Activated naive CD8-positive, alpha-beta T cell (primary cell): Measurements from ENCODE around the gene CCDC127.
"Not testable (repeated sequence)": the region's sequence is repeated elsewhere in the genome, so short reads cannot be mapped to it uniquely, and the experiment has no call there.

Source experiments
- H3K27ac Mint-ChIP-seq: one replicate; pipeline ENCODE4 v1.8.0; 2021; ENCODE audit warnings: mixed read lengths
- H3K27me3 Mint-ChIP-seq: one replicate; pipeline ENCODE4 v1.8.0; 2021; ENCODE audit warnings: mixed read lengths
- H3K36me3 Mint-ChIP-seq: one replicate; pipeline ENCODE4 v1.8.0; 2021; ENCODE audit warnings: mixed read lengths
- H3K4me1 Mint-ChIP-seq: one replicate; pipeline ENCODE4 v1.8.0; 2021; ENCODE audit warnings: low read depth, mixed read lengths
- H3K4me3 Mint-ChIP-seq: one replicate; pipeline ENCODE4 v1.8.0; 2021; ENCODE audit warnings: mild to moderate bottlenecking, mixed read lengths
- H3K9me3 Mint-ChIP-seq: one replicate; pipeline ENCODE4 v1.8.0; 2021; ENCODE audit warnings: low read depth, mixed read lengths

Gene CCDC127

DNA sequence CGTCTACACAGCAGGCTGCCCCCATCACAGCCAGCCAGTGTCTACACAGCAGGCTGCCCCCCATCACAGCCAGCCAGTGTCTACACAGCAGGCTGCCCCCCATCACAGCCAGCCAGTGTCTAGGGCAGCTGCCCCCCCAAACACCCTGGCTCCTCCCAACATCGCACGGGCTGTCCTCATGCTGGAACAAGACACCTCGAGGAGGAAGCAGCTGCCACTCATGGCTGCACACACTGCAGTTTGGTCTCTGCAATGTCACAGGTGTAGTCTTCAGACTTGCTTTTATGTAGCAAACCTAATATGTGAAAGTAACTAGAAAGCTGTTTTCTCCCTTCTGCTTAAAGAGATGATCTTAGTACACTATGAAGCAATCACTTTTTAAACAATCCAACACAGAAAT is 17.0 kb downstream of the CCDC127 start:
- Mint-ChIP-seq H3K36me3 (no peaks in the 10 kb centered on the region), H3K9me3 (no peaks in the 10 kb centered on the region), H3K27me3 (no peaks in the 10 kb centered on the region)

DNA sequence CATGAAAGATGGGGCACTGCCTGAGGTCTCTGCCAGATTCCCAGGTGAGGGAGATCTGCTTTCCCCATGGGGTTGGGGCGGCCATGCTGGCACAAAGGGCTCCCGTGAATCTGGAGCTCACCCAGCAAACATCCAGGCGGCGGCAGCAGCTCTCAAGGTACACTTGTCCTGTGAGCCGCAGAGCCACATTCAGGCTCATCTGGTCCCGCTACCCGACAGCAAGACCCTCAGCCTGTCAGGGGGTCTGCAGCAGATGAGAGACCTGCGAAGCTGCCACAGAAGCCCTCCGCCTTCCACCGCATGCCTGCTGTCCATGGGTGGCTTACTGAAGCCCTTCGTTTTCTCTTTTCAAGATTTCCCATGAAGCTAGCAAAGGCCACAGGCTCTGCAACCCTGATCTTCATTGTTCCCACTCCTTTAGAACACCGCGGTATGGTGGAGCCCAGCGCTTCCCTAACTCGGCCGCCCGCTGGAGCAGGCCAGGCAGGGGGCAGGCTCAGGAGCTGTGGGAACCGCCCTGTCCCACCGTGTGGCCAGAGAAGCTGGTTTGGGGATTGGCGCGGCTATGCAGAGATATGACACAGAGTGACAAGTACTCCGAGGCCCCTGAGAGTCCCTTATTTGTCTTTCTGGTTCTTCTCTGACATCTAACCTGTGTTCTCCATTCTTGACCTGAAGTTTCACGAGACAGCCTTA is 17.9 kb downstream of the CCDC127 start:
- H3K4me3 Mint-ChIP-seq = no peak overlapping the region
- H3K4me1 Mint-ChIP-seq = peaks cover 2% of the 10 kb centered on the region
- H3K27me3 Mint-ChIP-seq = no peaks in the 10 kb centered on the region
- no peaks in the 10 kb centered on the region for H3K36me3 Mint-ChIP-seq
- no peaks in the 10 kb centered on the region for H3K9me3 Mint-ChIP-seq
- no peak overlapping the region for H3K27ac Mint-ChIP-seq

More for the DNA sequence above, 17.0 kb downstream of the CCDC127 start:
- Mint-ChIP-seq H3K4me1 (peaks cover 2% of the 10 kb centered on the region), H3K4me3 (no peak overlapping the region), H3K27ac (peak overlapping the region; percentile 28)

- peaks cover 2% of the 10 kb centered on the region for H3K4me1 Mint-ChIP-seq
- no peaks in the 10 kb centered on the region for H3K36me3 Mint-ChIP-seq
- no peaks in the 10 kb centered on the region for H3K9me3 Mint-ChIP-seq
- H3K27ac Mint-ChIP-seq = no peak overlapping the region
- H3K27me3 Mint-ChIP-seq = no peaks in the 10 kb centered on the region
- H3K4me3 Mint-ChIP-seq = no peak overlapping the region
Measured at GRCh38 chr5:199197-199949, 18.6 kb downstream of the CCDC127 start.

DNA sequence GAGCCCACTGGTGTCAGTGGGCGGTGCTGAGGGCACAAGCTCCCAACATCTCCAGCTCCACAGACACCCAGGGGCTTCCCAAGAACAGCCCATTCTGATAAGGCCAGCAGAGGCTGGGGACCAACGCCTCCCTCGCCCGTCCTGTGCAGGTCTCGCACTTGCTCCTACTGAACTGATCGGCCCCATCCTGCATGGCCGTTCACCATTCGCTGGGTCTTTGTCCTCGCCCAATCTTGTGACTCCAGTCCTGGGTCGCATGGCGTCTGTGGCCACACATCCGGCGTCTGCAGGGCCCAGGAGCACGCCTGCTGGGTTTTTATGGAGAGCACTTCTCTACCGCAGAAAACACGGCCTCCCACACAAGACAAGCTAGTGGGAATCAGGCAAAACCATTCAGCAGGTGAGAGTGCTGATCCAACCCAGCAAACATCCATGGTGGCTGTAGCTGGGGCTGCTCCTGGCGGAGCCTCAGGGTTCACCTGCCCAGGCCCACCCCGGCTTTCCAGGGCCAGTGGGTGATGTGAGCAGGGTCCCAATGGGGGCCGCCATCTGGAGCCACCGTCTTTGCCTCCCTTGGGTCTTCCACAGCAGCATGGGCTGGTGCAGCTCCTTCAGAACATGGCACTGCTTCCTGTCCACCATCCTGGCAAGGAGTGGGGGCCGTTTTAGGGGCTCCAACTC is 19.3 kb downstream of the CCDC127 start:
- H3K9me3 Mint-ChIP-seq = no peaks in the 10 kb centered on the region
- H3K4me3 Mint-ChIP-seq = no peak overlapping the region
- H3K27me3 Mint-ChIP-seq = no peaks in the 10 kb centered on the region
- no peaks in the 10 kb centered on the region for H3K36me3 Mint-ChIP-seq
- no peak overlapping the region for H3K27ac Mint-ChIP-seq
- peaks cover 2% of the 10 kb centered on the region for H3K4me1 Mint-ChIP-seq

- Mint-ChIP-seq H3K27ac (no peak overlapping the region), H3K9me3 (no peaks in the 10 kb centered on the region), H3K4me3 (no peak overlapping the region), H3K4me1 (peaks cover 2% of the 10 kb centered on the region), H3K27me3 (no peaks in the 10 kb centered on the region), H3K36me3 (no peaks in the 10 kb centered on the region)
Measured at GRCh38 chr5:197892-198489, 20.0 kb downstream of the CCDC127 start.

DNA sequence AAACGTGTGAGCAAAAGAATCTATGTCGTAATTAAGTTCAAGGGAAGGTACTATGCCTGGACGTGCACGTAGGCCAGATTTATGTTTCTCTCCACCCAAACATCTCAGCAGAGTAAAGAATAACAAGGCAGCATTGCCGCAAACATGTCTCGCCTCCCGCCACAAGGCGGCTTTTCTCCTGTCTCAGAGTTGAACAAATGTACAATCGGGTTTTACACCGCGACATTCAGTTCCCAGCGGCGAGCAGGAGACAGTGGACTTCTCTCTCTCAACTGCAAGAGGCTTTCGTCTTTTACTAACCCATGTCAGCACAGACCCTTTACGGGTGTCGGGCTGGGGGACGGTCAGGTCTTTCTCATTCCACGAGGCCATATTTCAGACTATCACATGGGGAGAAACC is 20.9 kb downstream of the CCDC127 start:
- H3K27me3 Mint-ChIP-seq, H3K27ac Mint-ChIP-seq, H3K36me3 Mint-ChIP-seq, H3K4me1 Mint-ChIP-seq, H3K9me3 Mint-ChIP-seq, H3K4me3 Mint-ChIP-seq: not testable (repeated sequence)

DNA sequence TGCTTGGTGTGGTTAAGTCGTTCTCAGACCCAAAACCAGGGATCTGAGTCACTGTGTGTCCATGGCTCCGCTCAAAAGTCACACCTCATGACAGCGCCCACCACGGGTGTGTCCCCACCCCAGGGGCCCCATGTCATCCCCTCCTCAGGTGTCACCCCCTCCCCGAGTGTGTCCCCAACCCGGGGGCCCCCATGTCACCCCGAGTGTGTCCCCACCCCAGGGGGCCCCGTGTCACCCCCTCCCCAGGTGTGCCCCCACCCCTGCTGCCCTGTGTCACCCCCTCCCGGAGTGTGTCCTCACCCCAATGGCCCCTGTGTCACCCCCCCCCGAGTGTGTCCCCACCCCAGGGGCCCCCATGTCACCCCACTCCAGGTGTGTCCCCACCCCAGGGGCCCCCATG is 21.6 kb downstream of the CCDC127 start:
- Mint-ChIP-seq H3K27me3 (no peaks in the 10 kb centered on the region), H3K36me3 (no peaks in the 10 kb centered on the region), H3K27ac (no peak overlapping the region), H3K4me1 (peaks cover 4% of the 10 kb centered on the region), H3K9me3 (no peaks in the 10 kb centered on the region), H3K4me3 (no peak overlapping the region)

- Mint-ChIP-seq H3K9me3 (no peaks in the 10 kb centered on the region), H3K36me3 (no peaks in the 10 kb centered on the region), H3K4me3 (no peak overlapping the region), H3K4me1 (peaks cover 4% of the 10 kb centered on the region), H3K27me3 (no peaks in the 10 kb centered on the region), H3K27ac (no peak overlapping the region)
Measured at GRCh38 chr5:195401-196160, 22.4 kb downstream of the CCDC127 start.

DNA sequence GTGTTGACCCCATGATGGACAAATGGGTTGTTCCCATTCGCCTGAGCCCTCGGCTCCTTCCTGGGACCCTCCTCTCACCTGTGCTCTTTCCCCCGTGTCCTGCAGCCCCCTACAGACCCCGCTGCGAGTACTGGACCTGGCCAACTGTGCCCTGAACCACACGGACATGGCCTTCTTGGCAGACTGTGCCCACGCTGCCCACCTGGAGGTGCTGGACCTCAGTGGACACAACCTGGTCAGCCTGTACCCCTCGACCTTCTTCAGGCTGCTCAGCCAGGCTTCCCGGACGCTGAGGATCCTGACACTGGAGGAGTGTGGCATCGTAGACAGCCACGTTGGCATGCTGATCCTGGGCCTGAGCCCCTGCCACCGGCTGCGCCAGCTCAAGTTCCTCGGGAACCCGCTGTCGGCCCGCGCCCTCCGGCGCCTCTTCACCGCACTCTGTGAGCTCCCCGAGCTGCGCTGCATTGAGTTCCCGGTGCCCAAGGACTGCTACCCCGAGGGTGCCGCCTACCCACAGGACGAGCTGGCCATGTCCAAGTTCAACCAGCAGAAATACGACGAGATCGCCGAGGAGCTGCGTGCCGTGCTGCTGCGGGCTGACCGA is 23.2 kb downstream of the CCDC127 start:
- H3K9me3 Mint-ChIP-seq = no peaks in the 10 kb centered on the region
- no peaks in the 10 kb centered on the region for H3K36me3 Mint-ChIP-seq
- no peak overlapping the region for H3K27ac Mint-ChIP-seq
- H3K4me3 Mint-ChIP-seq = no peak overlapping the region
- H3K4me1 Mint-ChIP-seq = peaks cover 6% of the 10 kb centered on the region
- H3K27me3 Mint-ChIP-seq = no peaks in the 10 kb centered on the region

DNA sequence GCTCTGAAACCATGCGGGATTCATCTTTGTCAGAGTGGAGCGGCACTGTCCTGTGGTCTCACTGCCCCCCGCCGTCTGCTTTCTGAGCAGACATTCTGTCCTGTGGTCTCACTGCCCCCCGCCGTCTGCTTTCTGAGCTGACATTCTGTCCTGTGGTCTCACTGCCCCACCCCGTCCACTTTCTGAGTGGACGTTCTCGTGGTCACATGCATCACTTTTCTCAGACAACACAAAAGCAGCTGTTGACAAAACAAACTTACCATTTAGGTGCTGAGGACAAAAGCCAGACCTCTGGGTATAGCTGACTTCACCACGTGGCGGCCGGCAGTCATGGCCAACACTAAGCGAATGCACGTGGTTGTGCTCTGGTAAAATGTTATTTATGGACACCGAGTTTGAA is 23.9 kb downstream of the CCDC127 start:
- Mint-ChIP-seq H3K4me3 (no peak overlapping the region), H3K36me3 (no peaks in the 10 kb centered on the region), H3K4me1 (peaks cover 6% of the 10 kb centered on the region), H3K9me3 (no peaks in the 10 kb centered on the region), H3K27ac (no peak overlapping the region), H3K27me3 (no peaks in the 10 kb centered on the region)

DNA sequence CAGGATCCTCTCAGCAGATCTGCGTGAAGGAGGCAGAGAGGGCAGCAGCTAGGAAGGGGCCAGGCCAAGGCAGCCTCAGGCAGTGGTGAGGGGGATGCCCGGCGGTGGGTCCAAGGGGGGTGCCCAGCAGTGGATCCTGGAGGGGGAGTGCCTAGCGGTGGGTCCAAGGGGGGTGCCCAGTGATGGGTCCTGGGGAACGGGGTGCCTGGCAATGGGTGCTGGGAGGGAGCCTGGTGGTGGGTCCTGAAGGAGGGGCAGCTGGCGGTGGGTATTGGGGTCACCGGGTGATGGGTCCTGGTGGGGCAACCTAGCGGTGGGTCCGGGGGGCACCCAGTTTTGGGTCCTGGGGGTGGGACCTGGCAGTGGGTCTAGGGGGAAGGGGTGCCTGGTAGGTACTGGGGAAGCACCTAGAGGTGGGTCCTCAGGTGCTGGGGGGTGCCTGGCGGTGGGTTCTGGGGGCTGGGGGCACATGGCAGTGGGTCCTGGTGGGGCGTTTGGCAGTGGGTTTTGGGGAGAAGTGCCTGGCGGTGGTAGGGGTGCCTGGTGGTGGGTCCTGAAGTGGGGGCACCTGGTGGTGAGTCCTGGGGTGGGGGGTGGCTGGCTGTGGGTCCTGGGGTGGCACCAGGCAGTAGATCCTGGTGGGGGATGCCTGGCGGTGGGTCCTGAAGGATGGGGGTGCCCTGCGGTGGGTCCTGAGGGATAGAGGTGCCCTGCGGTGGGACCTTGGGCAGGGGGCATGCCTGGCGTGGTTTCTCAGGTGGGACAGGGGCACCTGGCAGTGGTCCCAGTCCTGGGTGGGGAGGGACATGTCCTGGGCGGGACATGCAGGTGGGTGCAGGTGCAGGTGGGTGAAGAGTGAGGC is 24.8 kb downstream of the CCDC127 start:
- no peaks in the 10 kb centered on the region for H3K27me3 Mint-ChIP-seq
- no peaks in the 10 kb centered on the region for H3K9me3 Mint-ChIP-seq
- H3K4me3 Mint-ChIP-seq = no peak overlapping the region
- H3K27ac Mint-ChIP-seq = no peak overlapping the region
- H3K4me1 Mint-ChIP-seq = peaks cover 12% of the 10 kb centered on the region
- H3K36me3 Mint-ChIP-seq = no peaks in the 10 kb centered on the region

DNA sequence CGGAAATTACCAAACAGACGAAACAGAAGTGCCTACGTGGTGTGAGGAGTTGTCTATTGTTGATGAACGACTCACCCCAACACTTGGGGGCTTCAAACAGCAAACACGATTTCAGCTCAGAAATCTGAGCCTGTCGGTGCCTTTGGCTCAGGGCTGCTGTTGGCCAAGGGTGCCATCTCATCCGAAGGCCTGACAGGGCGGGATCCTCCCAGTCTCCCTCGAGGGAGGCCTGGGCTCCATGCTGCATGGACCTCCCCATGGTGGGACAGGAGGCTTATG is 25.3 kb downstream of the CCDC127 start:
- Mint-ChIP-seq H3K36me3 (no peaks in the 10 kb centered on the region), H3K4me1 (peaks cover 13% of the 10 kb centered on the region), H3K4me3 (peak overlapping the region; percentile 32), H3K9me3 (no peaks in the 10 kb centered on the region), H3K27me3 (no peaks in the 10 kb centered on the region), H3K27ac (no peak overlapping the region)

DNA sequence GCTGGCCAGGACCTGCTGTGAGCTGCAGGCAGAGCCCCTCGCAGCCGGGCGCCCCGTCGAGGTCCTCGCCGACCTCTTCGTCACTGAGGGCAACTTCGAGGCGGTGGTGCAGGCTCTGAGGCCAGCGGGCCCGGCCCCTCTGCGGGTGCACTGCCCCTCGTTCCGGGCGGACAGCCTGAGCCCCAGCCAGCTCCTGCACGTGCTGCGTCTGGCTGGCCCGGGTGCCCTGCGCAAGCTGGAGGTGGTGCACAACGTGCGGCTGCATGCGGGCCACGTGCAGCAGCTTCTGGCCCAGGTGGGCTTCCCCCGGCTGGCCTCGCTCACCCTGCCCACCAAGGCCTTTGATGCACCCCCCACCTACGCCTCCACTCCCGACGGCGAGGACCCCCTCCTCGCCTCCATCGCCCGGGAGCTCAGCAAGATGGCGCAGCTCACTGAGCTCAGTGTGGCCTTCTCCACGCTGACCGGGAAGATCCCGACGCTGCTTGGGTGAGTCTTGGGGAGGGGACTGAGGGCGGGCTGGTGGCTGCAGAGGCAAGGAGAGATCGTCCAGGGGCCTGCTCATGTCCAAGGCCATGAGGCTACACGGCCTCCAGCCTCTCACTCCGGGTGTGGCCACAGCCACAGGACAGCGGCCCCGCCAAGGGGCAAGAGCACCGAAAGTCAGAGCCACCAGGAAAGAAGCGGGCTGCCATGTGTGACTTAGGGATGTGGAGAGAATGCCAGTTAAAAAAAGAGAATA is 25.8 kb downstream of the CCDC127 start:
- Mint-ChIP-seq H3K36me3 (no peaks in the 10 kb centered on the region), H3K4me3 (peak overlapping the region; percentile 32), H3K9me3 (no peaks in the 10 kb centered on the region), H3K4me1 (peaks cover 13% of the 10 kb centered on the region), H3K27me3 (no peaks in the 10 kb centered on the region), H3K27ac (no peak overlapping the region)
